ENCODE results near the gene SH3RF3. TPM values are rescaled to one million over a fixed set of nuclear protein-coding genes. Genes with fewer than 3 reads are reported as not detected.

The SH3RF3 gene
- total RNA-seq, 1 donor from 2014 or later: 59.5 TPM

GRCh38 chr2:109519513-109519912 lies 390.5 kb downstream of the SH3RF3 start:
- Mint-ChIP-seq H3K36me3 (ENCODE audit: low read depth) (no peaks in the 10 kb centered on the region), H3K9me3 (ENCODE audit: low read depth) (no peaks in the 10 kb centered on the region), H3K4me1 (ENCODE audit: low read depth) (peaks cover 14% of the 10 kb centered on the region), H3K27ac (ENCODE audit: unreplicated experiment) (no peak overlapping the region), H3K27me3 (ENCODE audit: low read depth) (no peaks in the 10 kb centered on the region), H3K4me3 (ENCODE audit: unreplicated experiment) (no peak overlapping the region)
- peak; percentile 32 for DNase-seq (ENCODE audit: low spot score)
- no peak for TF ChIP-seq CTCF (IDR thresholded peaks at IDR 0.05)

- H3K4me3 Mint-ChIP-seq (ENCODE audit: unreplicated experiment): no peak overlapping the region
- no peak for DNase-seq (ENCODE audit: low spot score)
- H3K27ac Mint-ChIP-seq (ENCODE audit: unreplicated experiment): no peak overlapping the region
- H3K36me3 Mint-ChIP-seq (ENCODE audit: low read depth): no peaks in the 10 kb centered on the region
- no peaks in the 10 kb centered on the region for H3K27me3 Mint-ChIP-seq (ENCODE audit: low read depth)
- no peak for TF ChIP-seq CTCF (IDR thresholded peaks at IDR 0.05)
- H3K4me1 Mint-ChIP-seq (ENCODE audit: low read depth): peaks cover 2% of the 10 kb centered on the region
- H3K9me3 Mint-ChIP-seq (ENCODE audit: low read depth): no peaks in the 10 kb centered on the region
These were observed 392.4 kb downstream of the SH3RF3 start for GRCh38 chr2:109521233-109522062.

GRCh38 chr2:109522063-109522374 lies 393.0 kb downstream of the SH3RF3 start:
- Mint-ChIP-seq H3K4me1 (ENCODE audit: low read depth) (no peaks in the 10 kb centered on the region), H3K27ac (ENCODE audit: unreplicated experiment) (no peak overlapping the region), H3K27me3 (ENCODE audit: low read depth) (no peaks in the 10 kb centered on the region), H3K9me3 (ENCODE audit: low read depth) (no peaks in the 10 kb centered on the region), H3K4me3 (ENCODE audit: unreplicated experiment) (no peak overlapping the region), H3K36me3 (ENCODE audit: low read depth) (no peaks in the 10 kb centered on the region)
- TF ChIP-seq CTCF (IDR thresholded peaks at IDR 0.05): no peak
- no peak for DNase-seq (ENCODE audit: low spot score)

- no peak for TF ChIP-seq CTCF (IDR thresholded peaks at IDR 0.05)
- H3K4me1 Mint-ChIP-seq (ENCODE audit: low read depth): no peaks in the 10 kb centered on the region
- no peaks in the 10 kb centered on the region for H3K9me3 Mint-ChIP-seq (ENCODE audit: low read depth)
- no peaks in the 10 kb centered on the region for H3K36me3 Mint-ChIP-seq (ENCODE audit: low read depth)
- H3K27me3 Mint-ChIP-seq (ENCODE audit: low read depth): no peaks in the 10 kb centered on the region
- no peak overlapping the region for H3K4me3 Mint-ChIP-seq (ENCODE audit: unreplicated experiment)
- no peak for DNase-seq (ENCODE audit: low spot score)
- no peak overlapping the region for H3K27ac Mint-ChIP-seq (ENCODE audit: unreplicated experiment)
These were observed 394.1 kb downstream of the SH3RF3 start for GRCh38 chr2:109523121-109523520.

GRCh38 chr2:109523536-109524361 lies 394.7 kb downstream of the SH3RF3 start:
- no peaks in the 10 kb centered on the region for H3K36me3 Mint-ChIP-seq (ENCODE audit: low read depth)
- H3K27ac Mint-ChIP-seq (ENCODE audit: unreplicated experiment): no peak overlapping the region
- no peaks in the 10 kb centered on the region for H3K4me1 Mint-ChIP-seq (ENCODE audit: low read depth)
- no peaks in the 10 kb centered on the region for H3K9me3 Mint-ChIP-seq (ENCODE audit: low read depth)
- H3K27me3 Mint-ChIP-seq (ENCODE audit: low read depth): no peaks in the 10 kb centered on the region
- no peak overlapping the region for H3K4me3 Mint-ChIP-seq (ENCODE audit: unreplicated experiment)
- no peak for TF ChIP-seq CTCF (IDR thresholded peaks at IDR 0.05)
- DNase-seq (ENCODE audit: low spot score): no peak

Data from chondrocyte (in vitro differentiated cells).